OCI-LY3 (cell line): ENCODE data around the gene TMEM88.

Source experiments
- CTCF ChIP-seq: fragments of 200-600, 300-600 bp; sonication (generic); IDR thresholded peaks from 2 replicates; pipeline ENCODE4 v1.5.1; 2014; ENCODE audit warnings: antibody characterized with exemption, low read length, low read depth
- EZH2phosphoT487 ChIP-seq: fragments of 200-600 bp; shearing (Covaris generic); IDR thresholded peaks from 2 replicates; pipeline ENCODE4 v1.6.1; 2018; ENCODE audit warnings: antibody characterized with exemption, mixed run types, low read depth

- TF ChIP-seq CTCF: no peak
- no peak for TF ChIP-seq EZH2phosphoT487
These were observed 4.0 kb upstream of the TMEM88 start for GRCh38 chr17:7850701-7851437.
